Peyer's patch (tissue), 4 donors: ENCODE measurements around the gene TNPO2. TPM values are rescaled to one million over a fixed set of nuclear protein-coding genes. Genes with fewer than 3 reads are reported as not detected.

Experiments
- DNase-seq, 3 donors: peaks; one replicate each; pipeline ENCODE4 v3.0.0-alpha.2; 2017 to 2019
- H3K27ac ChIP-seq, 4 donors: fragments of 200-600 bp; sonication (generic); one replicate each; pipeline ENCODE4 v1.5.1; 2016 to 2019
- H3K27me3 ChIP-seq, 2 donors: fragments of 200-600 bp; sonication (generic); one replicate each; pipeline ENCODE4 v1.5.1; 2019
- H3K36me3 ChIP-seq, 3 donors: fragments of 200-600 bp; sonication (generic); one replicate each; pipeline ENCODE4 v1.5.1; 2016 to 2019
- H3K4me1 ChIP-seq, 4 donors: fragments of 200-600 bp; sonication (generic); one replicate each; pipeline ENCODE4 v1.5.1; 2016 to 2019
- H3K4me3 ChIP-seq, 4 donors: fragments of 200-600 bp; sonication (generic); 1 replicate in 3 of 4; 2 replicates in 1 of 4; pipeline ENCODE4 v1.5.1; 2016 to 2019; ENCODE audit warnings: mild to moderate bottlenecking in 1 of 4
- H3K9me3 ChIP-seq, 4 donors: fragments of 200-600 bp; sonication (generic); one replicate each; pipeline ENCODE4 v1.5.1; 2016 to 2019; ENCODE audit warnings: mild to moderate bottlenecking in 1 of 4
- CTCF ChIP-seq, 6 experiments: fragments of 450-650 bp in 4 of 6; fragments of 200-600 bp in 2 of 6; sonication (generic) in 1 of 6; IDR thresholded peaks; one replicate each; pipeline ENCODE4 v1.5.1; 2017 to 2019; ENCODE audit warnings: antibody characterized with exemption in 6 of 6, mild to moderate bottlenecking in 3 of 6, moderate library complexity in 1 of 6
- POLR2A ChIP-seq, 2 donors: fragments of 450-650 bp; IDR thresholded peaks; one replicate each; pipeline ENCODE4 v1.5.1; 2017; ENCODE audit warnings: antibody characterized with exemption in 2 of 2, mild to moderate bottlenecking in 2 of 2, moderate library complexity in 2 of 2
- total RNA-seq, 4 donors: library from RNA; depleted of rRNA; stranded (reverse); fragments of >200 nt; gene quantifications; one replicate each; pipeline ENCODE4 v1.1.0, GENCODE V29; 2016

Gene TNPO2
- total RNA-seq, 4 donors from 2014 or later: 39.1 to 131 (median 103) TPM

DNA sequence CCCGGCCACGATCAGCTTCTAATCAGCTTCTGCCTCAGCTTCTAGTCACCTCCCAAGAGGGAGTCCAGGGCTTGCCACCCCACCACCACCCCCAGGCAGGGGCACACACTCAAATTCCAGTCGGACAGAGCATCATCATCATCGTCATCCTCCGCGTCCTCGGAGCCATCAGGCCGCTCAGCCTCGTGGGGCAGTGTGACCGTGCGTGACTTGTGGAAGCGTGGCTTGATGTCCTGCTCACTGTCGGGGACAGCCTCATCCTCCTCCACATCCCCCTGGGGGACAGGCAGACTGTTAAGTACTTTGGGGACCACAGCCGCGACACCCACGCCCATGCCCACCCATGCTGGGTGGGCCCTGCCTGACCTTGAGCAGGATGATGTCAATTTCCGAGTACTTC lies 12.5 kb downstream of the TNPO2 start:
- no peak for TF ChIP-seq CTCF (IDR thresholded peaks at IDR 0.05)
- no peak for TF ChIP-seq POLR2A (IDR thresholded peaks at IDR 0.05)
- no peak for DNase-seq
- Histone ChIP-seq H3K27me3 (no peaks in the 10 kb centered on the region), H3K4me1 (no peaks in the 10 kb centered on the region), H3K27ac (no peak overlapping the region), H3K4me3 (no peak overlapping the region), H3K36me3 (peaks cover 0 to 91% (median 0%) of the 10 kb centered on the region in 3 donors), H3K9me3 (no peaks in the 10 kb centered on the region)

- no peak for DNase-seq
Measured at GRCh38 chr19:12708641-12709040, 15.1 kb downstream of the TNPO2 start.

GRCh38 chr19:12706332-12706718 lies 17.4 kb downstream of the TNPO2 start:
- Histone ChIP-seq H3K4me1 (no peaks in the 10 kb centered on the region), H3K9me3 (no peaks in the 10 kb centered on the region), H3K4me3 (no peak overlapping the region), H3K27ac (no peak overlapping the region), H3K27me3 (no peaks in the 10 kb centered on the region), H3K36me3 (peaks cover 0 to 99% (median 0%) of the 10 kb centered on the region in 3 donors)
- no peak for DNase-seq
- TF ChIP-seq CTCF (IDR thresholded peaks at IDR 0.05) (no peak), POLR2A (IDR thresholded peaks at IDR 0.05) (no peak)

More at GRCh38 chr19:12708641-12709040, 15.1 kb downstream of the TNPO2 start:
- no peaks in the 10 kb centered on the region for H3K27me3 ChIP-seq
- H3K9me3 ChIP-seq: no peaks in the 10 kb centered on the region
- H3K4me1 ChIP-seq: no peaks in the 10 kb centered on the region
- H3K36me3 ChIP-seq: peaks cover 0 to 93% (median 0%) of the 10 kb centered on the region in 3 donors
- H3K4me3 ChIP-seq: no peak overlapping the region
- no peak overlapping the region for H3K27ac ChIP-seq
- TF ChIP-seq POLR2A (IDR thresholded peaks at IDR 0.05) (no peak), CTCF (IDR thresholded peaks at IDR 0.05) (no peak)

GRCh38 chr19:12705654-12706331 lies 17.9 kb downstream of the TNPO2 start:
- peaks cover 0 to 99% (median 0%) of the 10 kb centered on the region in 3 donors for H3K36me3 ChIP-seq
- H3K4me1 ChIP-seq: no peaks in the 10 kb centered on the region
- no peak for DNase-seq
- no peaks in the 10 kb centered on the region for H3K27me3 ChIP-seq
- no peak overlapping the region for H3K27ac ChIP-seq
- H3K4me3 ChIP-seq: no peak overlapping the region
- no peaks in the 10 kb centered on the region for H3K9me3 ChIP-seq
- TF ChIP-seq POLR2A (IDR thresholded peaks at IDR 0.05) (no peak), CTCF (IDR thresholded peaks at IDR 0.05) (no peak)

DNA sequence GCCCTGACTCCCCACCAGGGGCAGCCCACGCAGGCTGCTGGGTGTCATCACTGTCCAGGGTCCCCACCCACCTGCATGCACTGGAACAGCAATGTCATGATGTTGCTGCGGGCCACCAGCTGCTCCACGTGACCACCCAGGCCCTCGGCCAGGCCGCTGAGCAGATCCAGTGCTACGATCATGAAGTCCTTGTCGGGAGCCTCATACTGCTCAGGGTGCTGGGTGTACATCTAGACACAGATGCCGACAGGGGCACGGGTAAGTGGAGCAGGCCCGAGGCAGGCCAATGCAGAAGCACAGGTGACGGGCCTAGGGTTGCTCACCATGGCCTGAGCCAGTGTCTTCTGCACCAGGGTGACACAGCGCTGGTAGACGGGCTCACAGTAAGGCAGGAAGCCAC lies 18.6 kb downstream of the TNPO2 start:
- no peak for TF ChIP-seq CTCF (IDR thresholded peaks at IDR 0.05)
- TF ChIP-seq POLR2A (IDR thresholded peaks at IDR 0.05): no peak
- Histone ChIP-seq H3K36me3 (peaks cover 0 to 99% (median 0%) of the 10 kb centered on the region in 3 donors), H3K4me3 (no peak overlapping the region), H3K27me3 (no peaks in the 10 kb centered on the region), H3K4me1 (no peaks in the 10 kb centered on the region), H3K9me3 (no peaks in the 10 kb centered on the region), H3K27ac (no peak overlapping the region)
- no peak for DNase-seq
